ENCODE results near the gene PHLDA2. TPM values are rescaled to one million over a fixed set of nuclear protein-coding genes. Genes with fewer than 3 reads are reported as not detected.
A peak's percentile ranks its signal among the peaks of the same experiment; 100 is the strongest.

Gene PHLDA2
- total and polyA plus RNA-seq, 2 donors = 0.14 to 2.8 TPM

DNA sequence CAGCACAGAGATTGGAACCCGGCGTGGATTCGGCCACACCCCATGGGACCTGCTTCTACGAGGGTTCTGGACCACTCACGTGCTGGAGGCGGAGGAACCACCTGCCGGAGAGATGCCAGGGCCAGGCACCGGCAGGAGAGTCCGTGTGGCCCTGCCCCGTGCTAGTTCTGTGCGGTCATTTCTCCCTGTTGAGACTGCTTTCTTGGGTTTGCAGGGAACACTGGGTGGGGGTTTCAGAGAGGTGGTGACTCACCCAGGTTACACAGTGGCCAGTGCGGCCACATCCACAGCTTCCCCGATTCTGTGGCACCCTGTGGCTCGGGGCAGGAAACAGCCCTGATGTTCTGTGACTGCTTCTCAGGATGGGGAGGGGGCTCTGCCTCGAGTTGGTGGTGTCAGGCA lies 3.6 kb upstream of the PHLDA2 start:
- peaks cover 37 to 57% of the 10 kb centered on the region in 2 donors for H3K27me3 ChIP-seq (ENCODE audit: control insufficient read depth in 2 of 2, insufficient read depth in 1 of 2, low read length in 1 of 2)
- no peak overlapping the region for H3K4me3 ChIP-seq (ENCODE audit: low read length in 2 of 2)
- H3K9me3 ChIP-seq (ENCODE audit: control insufficient read depth in 2 of 2, insufficient read depth in 1 of 2, low read length in 1 of 2) = peaks cover 4 to 13% of the 10 kb centered on the region in 2 donors
- no peaks in the 10 kb centered on the region for H3K36me3 ChIP-seq (ENCODE audit: control insufficient read depth in 2 of 2, insufficient read depth in 2 of 2, low read length in 1 of 2)
- peaks cover 2 to 13% of the 10 kb centered on the region in 2 donors for H3K4me1 ChIP-seq (ENCODE audit: control insufficient read depth in 2 of 2, insufficient read depth in 2 of 2, low read length in 2 of 2)
- no peak for DNase-seq (ENCODE audit: low read depth in 6 of 9, low spot score in 9 of 9)
- H3K27ac ChIP-seq (ENCODE audit: low read depth in 1 of 2, low read length in 1 of 2) = no peak overlapping the region
- WGBS = 73% methylated on average over 15 of the region's 15 CpGs

DNA sequence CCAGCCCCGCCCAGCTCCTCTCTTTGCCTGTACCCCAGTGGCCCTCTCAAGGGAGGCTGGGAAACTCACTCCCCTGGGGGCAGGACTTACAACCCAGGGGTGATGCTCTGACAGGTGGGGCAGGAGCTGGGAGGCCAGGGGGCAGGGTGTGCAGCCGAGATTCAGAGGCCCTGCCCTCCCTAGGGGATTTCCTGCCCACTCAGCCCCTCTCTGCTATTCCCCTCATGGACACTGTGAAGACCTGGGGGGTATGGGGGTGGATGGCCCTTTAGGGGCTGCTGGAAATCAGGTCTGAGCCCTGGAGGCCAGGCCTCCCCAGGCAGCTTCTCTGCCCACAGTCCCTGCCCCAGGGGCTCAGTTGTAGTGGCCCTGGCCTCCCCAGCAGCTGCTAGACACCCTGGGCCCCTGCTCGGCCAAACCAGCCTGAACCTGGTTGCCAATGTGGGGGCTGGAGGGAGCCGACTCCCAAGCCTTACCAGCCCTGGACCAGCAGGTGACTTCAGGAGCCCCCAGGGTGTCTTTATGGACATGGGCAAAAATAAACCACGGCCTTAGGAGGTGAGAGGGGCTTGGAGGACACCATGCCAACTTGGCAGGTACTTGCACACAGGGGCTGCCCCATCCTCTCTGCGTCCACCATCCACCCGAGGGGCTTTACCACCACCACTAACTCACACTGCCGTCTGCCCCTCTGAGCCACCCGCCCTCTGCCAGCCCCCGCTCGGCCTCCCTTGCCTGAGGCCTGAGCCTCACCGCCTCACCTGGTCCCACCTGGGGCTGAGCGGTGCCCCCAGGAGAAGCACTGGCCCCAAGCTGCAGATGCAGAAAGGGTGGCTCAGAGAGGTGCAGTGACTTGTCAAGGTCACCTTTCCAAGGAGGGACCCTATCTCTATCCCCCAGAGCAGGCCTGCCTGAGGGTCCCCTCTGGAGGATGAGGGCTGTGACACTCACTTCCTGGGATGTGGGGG lies 2.8 kb upstream of the PHLDA2 start:
- WGBS = 85% methylated on average over 13 of the region's 13 CpGs

DNA sequence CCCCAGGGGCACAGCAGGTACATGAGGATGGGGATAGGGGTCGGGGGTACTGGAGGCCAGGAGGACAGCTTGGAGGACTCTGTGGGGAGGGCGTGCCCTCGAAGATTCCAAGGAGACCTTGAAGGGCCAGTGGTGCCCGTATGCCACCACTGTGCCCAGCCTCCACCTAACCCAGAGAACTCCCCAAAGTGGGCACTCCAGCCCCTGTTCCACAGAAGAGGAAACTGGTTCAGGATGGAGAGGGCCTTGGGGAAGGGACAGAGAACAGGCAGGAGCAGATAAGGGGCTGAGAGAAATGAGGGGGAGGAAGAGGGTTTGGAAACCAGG lies 2.2 kb upstream of the PHLDA2 start:
- H3K9me3 ChIP-seq (ENCODE audit: control insufficient read depth in 2 of 2, insufficient read depth in 1 of 2, low read length in 1 of 2) = peaks cover 2 to 15% of the 10 kb centered on the region in 2 donors
- peaks cover 2 to 13% of the 10 kb centered on the region in 2 donors for H3K4me1 ChIP-seq (ENCODE audit: control insufficient read depth in 2 of 2, insufficient read depth in 2 of 2, low read length in 2 of 2)
- DNase-seq (ENCODE audit: low read depth in 6 of 9, low spot score in 9 of 9) = no peak
- 92% methylated on average over 4 of the region's 4 CpGs for WGBS
- H3K27ac ChIP-seq (ENCODE audit: low read depth in 1 of 2, low read length in 1 of 2) = no peak overlapping the region
- no peak overlapping the region for H3K4me3 ChIP-seq (ENCODE audit: low read length in 2 of 2)
- H3K36me3 ChIP-seq (ENCODE audit: control insufficient read depth in 2 of 2, insufficient read depth in 2 of 2, low read length in 1 of 2) = no peaks in the 10 kb centered on the region
- peaks cover 51 to 71% of the 10 kb centered on the region in 2 donors for H3K27me3 ChIP-seq (ENCODE audit: control insufficient read depth in 2 of 2, insufficient read depth in 1 of 2, low read length in 1 of 2)

More for the DNA sequence above, 2.8 kb upstream of the PHLDA2 start:
- Histone ChIP-seq H3K4me3 (ENCODE audit: low read length in 2 of 2) (no peak overlapping the region), H3K36me3 (ENCODE audit: control insufficient read depth in 2 of 2, insufficient read depth in 2 of 2, low read length in 1 of 2) (no peaks in the 10 kb centered on the region), H3K9me3 (ENCODE audit: control insufficient read depth in 2 of 2, insufficient read depth in 1 of 2, low read length in 1 of 2) (peaks cover 1 to 10% of the 10 kb centered on the region in 2 donors), H3K27me3 (ENCODE audit: control insufficient read depth in 2 of 2, insufficient read depth in 1 of 2, low read length in 1 of 2) (peaks cover 45 to 65% of the 10 kb centered on the region in 2 donors), H3K27ac (ENCODE audit: low read depth in 1 of 2, low read length in 1 of 2) (no peak overlapping the region), H3K4me1 (ENCODE audit: control insufficient read depth in 2 of 2, insufficient read depth in 2 of 2, low read length in 2 of 2) (peaks cover 2 to 13% of the 10 kb centered on the region in 2 donors)
- no peak for DNase-seq (ENCODE audit: low read depth in 6 of 9, low spot score in 9 of 9)

DNA sequence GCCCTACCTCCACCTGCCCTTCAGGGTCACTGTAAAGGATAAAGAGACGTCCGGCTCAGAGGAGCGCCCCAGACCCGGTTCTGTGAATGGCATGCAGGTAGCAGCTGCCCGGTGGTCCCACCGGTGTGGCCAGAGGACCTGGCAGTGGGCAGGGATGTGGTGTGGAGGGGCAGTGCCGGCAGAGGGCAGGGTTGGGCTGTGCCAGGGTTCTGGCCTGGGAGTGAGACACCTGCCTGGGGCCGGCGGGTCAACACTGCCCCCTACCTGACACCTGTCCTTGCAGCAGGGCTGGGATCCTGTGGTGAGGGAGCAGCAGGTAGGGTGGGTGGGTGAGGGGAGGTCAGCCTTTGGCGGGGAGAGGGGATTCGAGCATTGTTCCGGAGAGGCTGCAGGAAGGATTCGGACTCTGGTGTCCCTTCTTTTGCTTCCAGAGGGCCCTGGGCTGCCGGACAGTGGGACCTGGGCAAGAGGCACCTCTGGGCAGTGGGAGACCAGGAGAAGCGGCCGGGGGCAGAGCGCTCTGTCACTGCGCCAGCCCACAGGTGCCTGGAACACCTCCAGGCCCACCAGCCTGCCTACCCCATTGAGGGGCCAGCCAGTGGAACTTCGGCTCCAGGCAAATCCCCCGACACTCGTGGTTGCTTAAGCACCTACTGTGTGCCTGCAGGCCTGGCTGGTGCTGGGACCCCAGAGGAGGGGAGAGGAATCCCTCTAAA lies 1.6 kb upstream of the PHLDA2 start:
- H3K36me3 ChIP-seq (ENCODE audit: control insufficient read depth in 2 of 2, insufficient read depth in 2 of 2, low read length in 1 of 2) = no peaks in the 10 kb centered on the region
- H3K4me1 ChIP-seq (ENCODE audit: control insufficient read depth in 2 of 2, insufficient read depth in 2 of 2, low read length in 2 of 2) = peaks cover 2 to 13% of the 10 kb centered on the region in 2 donors
- H3K27ac ChIP-seq (ENCODE audit: low read depth in 1 of 2, low read length in 1 of 2) = no peak overlapping the region
- DNase-seq (ENCODE audit: low read depth in 6 of 9, low spot score in 9 of 9) = no peak
- H3K9me3 ChIP-seq (ENCODE audit: control insufficient read depth in 2 of 2, insufficient read depth in 1 of 2, low read length in 1 of 2) = peaks cover 2 to 15% of the 10 kb centered on the region in 2 donors
- WGBS = 58% methylated on average over 21 of the region's 21 CpGs
- no peak overlapping the region for H3K4me3 ChIP-seq (ENCODE audit: low read length in 2 of 2)
- H3K27me3 ChIP-seq (ENCODE audit: control insufficient read depth in 2 of 2, insufficient read depth in 1 of 2, low read length in 1 of 2) = peaks cover 53 to 74% of the 10 kb centered on the region in 2 donors

DNA sequence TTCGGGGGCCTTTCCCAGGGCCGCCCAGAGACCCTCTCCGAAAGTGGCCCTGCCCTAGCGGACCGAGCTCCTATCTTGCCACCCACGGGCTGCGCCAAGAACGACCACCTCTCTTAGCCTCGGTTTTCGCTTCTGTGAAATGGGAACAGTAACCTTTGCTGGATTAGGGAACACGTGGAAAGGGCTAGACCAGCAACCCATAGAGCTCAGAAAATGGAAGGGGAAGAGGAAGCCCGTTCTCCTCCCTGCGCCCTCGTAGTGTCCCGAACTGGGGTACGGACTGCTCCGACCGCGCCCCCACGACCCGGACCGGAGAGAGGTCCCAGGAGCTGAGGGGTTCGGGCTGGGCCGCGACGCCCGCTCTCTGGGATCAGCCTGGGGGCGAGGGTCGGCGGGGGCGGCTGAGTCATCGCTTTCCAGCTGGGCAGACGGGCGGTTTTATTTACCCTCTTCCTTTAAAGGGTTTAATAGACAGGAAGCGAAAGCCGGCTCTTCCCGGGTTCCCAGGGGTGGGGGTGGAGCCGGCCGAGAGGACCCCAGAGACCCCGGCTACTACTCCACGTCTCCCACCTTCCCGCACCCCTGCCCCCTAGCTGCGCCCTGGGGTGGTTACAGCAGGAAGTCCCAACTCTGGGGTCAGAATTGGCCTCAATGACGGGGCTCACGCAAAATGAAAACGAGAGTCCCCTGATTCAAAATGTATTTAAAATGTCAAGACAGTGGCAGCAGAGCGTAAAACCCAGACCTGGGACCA lies 907 bp upstream of the PHLDA2 start:
- Histone ChIP-seq H3K9me3 (ENCODE audit: control insufficient read depth in 2 of 2, insufficient read depth in 1 of 2, low read length in 1 of 2) (peaks cover 2 to 15% of the 10 kb centered on the region in 2 donors), H3K27me3 (ENCODE audit: control insufficient read depth in 2 of 2, insufficient read depth in 1 of 2, low read length in 1 of 2) (peaks cover 53 to 76% of the 10 kb centered on the region in 2 donors), H3K36me3 (ENCODE audit: control insufficient read depth in 2 of 2, insufficient read depth in 2 of 2, low read length in 1 of 2) (no peaks in the 10 kb centered on the region), H3K27ac (ENCODE audit: low read depth in 1 of 2, low read length in 1 of 2) (no peak overlapping the region), H3K4me3 (ENCODE audit: low read length in 2 of 2) (peak overlapping the region in 1 of 2 donors; percentile 37), H3K4me1 (ENCODE audit: control insufficient read depth in 2 of 2, insufficient read depth in 2 of 2, low read length in 2 of 2) (peaks cover 2 to 13% of the 10 kb centered on the region in 2 donors)
- 8% methylated on average over 47 of the region's 47 CpGs for WGBS
- no peak for DNase-seq (ENCODE audit: low read depth in 6 of 9, low spot score in 9 of 9)

- DNase-seq (ENCODE audit: low read depth in 6 of 9, low spot score in 9 of 9) = no peak
- Histone ChIP-seq H3K27me3 (ENCODE audit: control insufficient read depth in 2 of 2, insufficient read depth in 1 of 2, low read length in 1 of 2) (peaks cover 53 to 77% of the 10 kb centered on the region in 2 donors), H3K27ac (ENCODE audit: low read depth in 1 of 2, low read length in 1 of 2) (no peak overlapping the region)
Measured at GRCh38 chr11:2929531-2929949, 320 bp upstream of the PHLDA2 start.

GRCh38 chr11:2927851-2928604 lies 1.2 kb downstream of the PHLDA2 start:
- Histone ChIP-seq H3K4me3 (ENCODE audit: low read length in 2 of 2) (no peak overlapping the region), H3K4me1 (ENCODE audit: control insufficient read depth in 2 of 2, insufficient read depth in 2 of 2, low read length in 2 of 2) (peaks cover 2 to 11% of the 10 kb centered on the region in 2 donors), H3K27me3 (ENCODE audit: control insufficient read depth in 2 of 2, insufficient read depth in 1 of 2, low read length in 1 of 2) (peaks cover 53 to 78% of the 10 kb centered on the region in 2 donors), H3K27ac (ENCODE audit: low read depth in 1 of 2, low read length in 1 of 2) (no peak overlapping the region), H3K36me3 (ENCODE audit: control insufficient read depth in 2 of 2, insufficient read depth in 2 of 2, low read length in 1 of 2) (no peaks in the 10 kb centered on the region), H3K9me3 (ENCODE audit: control insufficient read depth in 2 of 2, insufficient read depth in 1 of 2, low read length in 1 of 2) (peaks cover 2 to 15% of the 10 kb centered on the region in 2 donors)
- DNase-seq (ENCODE audit: low read depth in 6 of 9, low spot score in 9 of 9) = no peak
- 9% methylated on average over 25 of the region's 25 CpGs for WGBS

More at GRCh38 chr11:2929531-2929949, 320 bp upstream of the PHLDA2 start:
- WGBS = 3% methylated on average over 48 of the region's 48 CpGs
- no peaks in the 10 kb centered on the region for H3K36me3 ChIP-seq (ENCODE audit: control insufficient read depth in 2 of 2, insufficient read depth in 2 of 2, low read length in 1 of 2)
- H3K9me3 ChIP-seq (ENCODE audit: control insufficient read depth in 2 of 2, insufficient read depth in 1 of 2, low read length in 1 of 2) = peaks cover 2 to 15% of the 10 kb centered on the region in 2 donors
- H3K4me3 ChIP-seq (ENCODE audit: low read length in 2 of 2) = peak overlapping the region in 1 of 2 donors; percentile 37
- H3K4me1 ChIP-seq (ENCODE audit: control insufficient read depth in 2 of 2, insufficient read depth in 2 of 2, low read length in 2 of 2) = peaks cover 2 to 13% of the 10 kb centered on the region in 2 donors

DNA sequence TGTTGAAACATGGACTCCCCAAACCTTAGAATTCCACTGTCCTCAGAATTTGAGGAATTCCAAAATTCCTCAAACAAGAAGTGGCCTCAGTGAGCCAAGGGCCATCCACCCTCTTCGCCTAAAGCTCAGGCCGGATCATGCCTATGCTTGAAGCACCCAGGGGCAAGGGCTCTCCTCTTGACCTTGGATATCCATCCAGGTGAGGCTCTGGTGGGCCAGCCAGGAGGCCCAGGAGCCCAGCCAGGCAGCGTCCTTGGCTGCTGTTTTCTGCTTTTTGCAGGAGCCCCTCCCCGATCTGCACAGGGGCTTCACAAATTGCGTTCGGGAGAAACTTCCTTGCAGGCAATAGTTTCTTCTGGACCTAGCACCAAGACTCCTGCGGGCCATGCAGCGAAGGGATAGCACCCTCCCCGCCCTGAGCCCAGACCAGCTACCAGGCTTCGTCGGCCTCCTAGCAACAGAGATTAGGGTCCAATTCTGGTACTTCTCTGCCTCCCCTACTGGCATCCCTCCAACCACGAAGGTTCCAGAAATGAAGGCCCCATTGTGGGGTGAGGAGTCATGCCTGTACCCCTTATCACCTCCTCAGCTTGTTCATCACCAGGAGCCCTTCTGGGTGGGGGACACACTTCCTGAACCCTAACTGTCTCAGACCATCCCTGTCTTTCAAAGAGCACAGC lies 2.0 kb downstream of the PHLDA2 start:
- WGBS = 93% methylated on average over 12 of the region's 12 CpGs
- Histone ChIP-seq H3K9me3 (ENCODE audit: control insufficient read depth in 2 of 2, insufficient read depth in 1 of 2, low read length in 1 of 2) (peaks cover 2 to 15% of the 10 kb centered on the region in 2 donors), H3K4me1 (ENCODE audit: control insufficient read depth in 2 of 2, insufficient read depth in 2 of 2, low read length in 2 of 2) (peaks cover 2 to 10% of the 10 kb centered on the region in 2 donors)

More for the DNA sequence above, 2.0 kb downstream of the PHLDA2 start:
- no peak overlapping the region for H3K4me3 ChIP-seq (ENCODE audit: low read length in 2 of 2)
- peaks cover 53 to 70% of the 10 kb centered on the region in 2 donors for H3K27me3 ChIP-seq (ENCODE audit: control insufficient read depth in 2 of 2, insufficient read depth in 1 of 2, low read length in 1 of 2)
- no peaks in the 10 kb centered on the region for H3K36me3 ChIP-seq (ENCODE audit: control insufficient read depth in 2 of 2, insufficient read depth in 2 of 2, low read length in 1 of 2)
- no peak overlapping the region for H3K27ac ChIP-seq (ENCODE audit: low read depth in 1 of 2, low read length in 1 of 2)
- no peak for DNase-seq (ENCODE audit: low read depth in 6 of 9, low spot score in 9 of 9)

Data from thymus (tissue), 11 donors.